HG03520 (cell line): ENCODE data around the gene FOXQ1.
"Not testable (repeated sequence)": the region's sequence is repeated elsewhere in the genome, so short reads cannot be mapped to it uniquely, and the experiment has no call there.

Experiments
- ATAC-seq: cut with Tn5 transposase; IDR thresholded peaks from one replicate; pipeline ENCODE4 v1.9.1; 2021; ENCODE audit warnings: mild to moderate bottlenecking, moderate library complexity; ENCODE audit not compliant: unreplicated experiment

The FOXQ1 gene

GRCh38 chr6:1290805-1291204 lies 21.1 kb upstream of the FOXQ1 start:
- no peak for ATAC-seq

- ATAC-seq = no peak
These were observed 20.5 kb upstream of the FOXQ1 start for GRCh38 chr6:1291381-1291780.

GRCh38 chr6:1295420-1295819 lies 16.5 kb upstream of the FOXQ1 start:
- ATAC-seq = no peak

GRCh38 chr6:1296079-1296478 lies 15.8 kb upstream of the FOXQ1 start:
- ATAC-seq = no peak

- no peak for ATAC-seq
These were observed 15.4 kb upstream of the FOXQ1 start for GRCh38 chr6:1296542-1296941.

GRCh38 chr6:1297746-1298145 lies 14.2 kb upstream of the FOXQ1 start:
- no peak for ATAC-seq

GRCh38 chr6:1298768-1299167 lies 13.1 kb upstream of the FOXQ1 start:
- no peak for ATAC-seq

- ATAC-seq = no peak
These were observed 5.8 kb upstream of the FOXQ1 start for GRCh38 chr6:1306133-1306532.

GRCh38 chr6:1309366-1309765 lies 2.5 kb upstream of the FOXQ1 start:
- ATAC-seq = no peak

- ATAC-seq = no peak
These were observed 1.1 kb upstream of the FOXQ1 start for GRCh38 chr6:1310628-1311399.

- no peak for ATAC-seq
These were observed 240 bp downstream of the FOXQ1 start for GRCh38 chr6:1312203-1312472.

- ATAC-seq = no peak
These were observed 822 bp downstream of the FOXQ1 start for GRCh38 chr6:1312473-1313367.

GRCh38 chr6:1313384-1313766 lies 1.5 kb downstream of the FOXQ1 start:
- no peak for ATAC-seq

GRCh38 chr6:1313767-1314503 lies 2.0 kb downstream of the FOXQ1 start:
- no peak for ATAC-seq

- ATAC-seq = no peak
These were observed 2.7 kb downstream of the FOXQ1 start for GRCh38 chr6:1314617-1315016.

- no peak for ATAC-seq
These were observed 3.3 kb downstream of the FOXQ1 start for GRCh38 chr6:1315201-1315559.

GRCh38 chr6:1315560-1316386 lies 3.9 kb downstream of the FOXQ1 start:
- ATAC-seq = no peak

- ATAC-seq = no peak
These were observed 4.6 kb downstream of the FOXQ1 start for GRCh38 chr6:1316489-1316971.

- ATAC-seq = no peak
These were observed 5.5 kb downstream of the FOXQ1 start for GRCh38 chr6:1317302-1317815.

GRCh38 chr6:1318036-1318435 lies 6.1 kb downstream of the FOXQ1 start:
- ATAC-seq = no peak

GRCh38 chr6:1318584-1318983 lies 6.7 kb downstream of the FOXQ1 start:
- ATAC-seq = not testable (repeated sequence)
